Measurements from ENCODE around the gene GSTM1.
"Not testable (repeated sequence)": the region's sequence is repeated elsewhere in the genome, so short reads cannot be mapped to it uniquely, and the experiment has no call there.

- not testable (repeated sequence) for TF ChIP-seq EP300 (IDR thresholded peaks at IDR 0.05; ENCODE audit: low read depth); POLR2A (IDR thresholded peaks at IDR 0.05)
Observed at GRCh38 chr1:109660691-109661026, 27.0 kb upstream of the GSTM1 start.
